Mucosa of rectum (tissue), 2 donors: ENCODE data around the gene FNIP2.
A peak's percentile ranks its signal among the peaks of the same experiment; 100 is the strongest.

Experiments
- H3K27ac ChIP-seq, 2 donors: one replicate each; pipeline ENCODE4 v1.7.0; 2013; ENCODE audit warnings: inconsistent platforms in 2 of 2, low read depth in 2 of 2, low read length in 2 of 2
- H3K27me3 ChIP-seq, 2 donors: one replicate each; pipeline ENCODE4 v1.7.0; 2013; ENCODE audit warnings: low read length in 2 of 2; ENCODE audit not compliant: control insufficient read depth in 2 of 2, insufficient read depth in 2 of 2
- H3K36me3 ChIP-seq, 2 donors: one replicate each; pipeline ENCODE4 v1.7.0; 2013; ENCODE audit warnings: low read length in 2 of 2; ENCODE audit not compliant: control insufficient read depth in 2 of 2, insufficient read depth in 2 of 2
- H3K4me1 ChIP-seq, 2 donors: one replicate each; pipeline ENCODE4 v1.7.0; 2013; ENCODE audit warnings: low read length in 2 of 2, mild to moderate bottlenecking in 1 of 2; ENCODE audit not compliant: control insufficient read depth in 2 of 2, insufficient read depth in 2 of 2
- H3K4me3 ChIP-seq, 2 donors: one replicate each; pipeline ENCODE4 v1.7.0; 2013; ENCODE audit warnings: low read length in 2 of 2
- H3K9ac ChIP-seq, 2 donors: one replicate each; pipeline ENCODE4 v1.7.0; 2013; ENCODE audit warnings: low read length in 2 of 2, low read depth in 1 of 2, mild to moderate bottlenecking in 1 of 2
- H3K9me3 ChIP-seq, 2 donors: one replicate each; pipeline ENCODE4 v1.7.0; 2013; ENCODE audit warnings: low read length in 2 of 2; ENCODE audit not compliant: control insufficient read depth in 2 of 2
- donor health status: healthy.
- donor health status: Normal muscosa, but diverticular disease.

The FNIP2 gene

DNA sequence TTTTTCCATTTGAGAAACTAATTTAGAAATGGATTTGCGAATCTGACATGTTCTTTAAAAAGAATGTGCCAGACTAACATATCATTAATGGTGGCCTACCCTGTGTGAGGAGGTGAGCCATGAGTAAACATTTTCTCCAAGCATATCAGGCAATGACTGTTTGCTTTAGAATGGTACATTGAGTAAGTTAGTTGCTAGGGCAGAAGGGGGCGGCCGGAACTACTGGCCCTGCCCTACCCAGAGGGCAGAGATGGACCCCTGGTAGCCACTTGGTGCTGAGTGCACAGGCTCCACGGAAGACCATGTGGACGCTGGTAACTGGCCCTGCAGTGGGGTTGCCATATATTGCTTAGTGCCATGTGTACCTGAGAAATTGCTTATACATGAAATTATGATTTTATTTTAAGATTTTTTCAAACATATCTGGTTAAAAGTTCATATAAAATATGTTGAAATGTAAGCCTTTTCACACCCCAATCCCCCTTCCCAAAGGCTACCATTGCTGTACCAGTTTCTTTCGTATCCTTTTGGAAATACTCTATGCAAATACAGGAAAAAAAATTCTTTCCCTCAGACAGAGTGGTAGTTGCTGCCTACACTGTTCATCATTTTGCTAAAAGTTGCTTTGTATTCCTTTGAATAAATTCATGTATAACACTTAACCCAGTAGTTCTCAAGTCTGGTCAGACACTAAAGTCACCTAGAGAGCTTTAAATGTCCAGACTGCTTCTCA lies 8.8 kb downstream of the FNIP2 start:
- H3K27ac ChIP-seq: peak overlapping the region; percentile 57 to 67
- H3K36me3 ChIP-seq: no peaks in the 10 kb centered on the region
- no peaks in the 10 kb centered on the region for H3K27me3 ChIP-seq
- no peak overlapping the region for H3K9ac ChIP-seq
- peak overlapping the region in 1 of 2 donors; percentile 5 for H3K4me3 ChIP-seq
- H3K9me3 ChIP-seq: no peaks in the 10 kb centered on the region
- H3K4me1 ChIP-seq: peaks cover 33 to 55% of the 10 kb centered on the region in 2 donors

DNA sequence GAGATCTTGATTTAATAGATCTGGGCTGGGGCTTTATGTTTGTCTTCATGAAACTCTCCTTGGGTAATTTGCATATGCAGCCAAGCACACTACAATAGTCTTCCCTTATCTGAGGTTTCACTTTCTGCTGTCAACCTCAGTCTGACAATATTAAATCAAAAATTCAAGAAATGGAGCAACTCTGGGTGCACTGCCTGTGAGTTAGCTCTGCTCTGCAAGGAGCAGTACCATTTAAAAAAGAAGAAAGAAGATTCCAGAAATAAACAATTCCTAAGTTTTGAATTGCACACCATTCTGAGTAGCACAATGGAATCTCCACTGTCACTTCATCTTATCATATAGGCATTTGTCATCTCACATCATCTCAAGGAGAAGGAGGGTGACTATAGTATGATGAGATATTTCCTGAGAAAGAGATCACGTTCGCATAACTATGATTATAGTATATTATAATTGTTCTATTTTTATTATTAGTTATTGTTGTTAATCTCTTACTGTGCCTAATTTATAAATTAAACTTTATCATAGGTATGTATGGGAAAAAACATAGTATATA lies 9.4 kb downstream of the FNIP2 start:
- Histone ChIP-seq H3K4me3 (peak overlapping the region; percentile 27 to 49), H3K27ac (peak overlapping the region; percentile 57 to 67), H3K27me3 (no peaks in the 10 kb centered on the region), H3K36me3 (no peaks in the 10 kb centered on the region), H3K4me1 (peaks cover 36 to 55% of the 10 kb centered on the region in 2 donors), H3K9me3 (no peaks in the 10 kb centered on the region), H3K9ac (no peak overlapping the region)

GRCh38 chr4:158778712-158779111 lies 9.9 kb downstream of the FNIP2 start:
- Histone ChIP-seq H3K9ac (no peak overlapping the region), H3K27ac (peak overlapping the region; percentile 13 to 45), H3K36me3 (no peaks in the 10 kb centered on the region), H3K9me3 (no peaks in the 10 kb centered on the region), H3K4me3 (peak overlapping the region; percentile 27 to 49), H3K4me1 (peaks cover 41 to 59% of the 10 kb centered on the region in 2 donors), H3K27me3 (no peaks in the 10 kb centered on the region)

DNA sequence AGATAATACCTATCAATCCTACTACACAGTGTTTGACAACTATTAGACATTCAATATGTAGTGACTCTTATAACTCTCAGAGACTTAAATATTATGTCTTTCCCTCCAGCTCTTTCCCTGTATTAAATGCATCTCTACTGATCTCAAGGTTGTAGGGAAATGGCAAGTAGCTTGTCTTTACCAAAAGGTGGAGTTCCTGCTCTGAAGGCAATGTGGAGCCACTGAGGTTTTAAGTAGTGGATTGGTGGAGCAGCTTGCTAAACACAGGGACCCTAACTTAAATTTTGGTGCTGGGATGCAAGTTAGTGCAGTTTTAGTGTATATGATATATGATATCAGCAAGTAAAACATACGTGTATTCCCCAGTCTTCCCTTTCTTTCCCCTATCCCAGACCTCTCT lies 13.1 kb downstream of the FNIP2 start:
- H3K9me3 ChIP-seq: no peaks in the 10 kb centered on the region
- H3K36me3 ChIP-seq: no peaks in the 10 kb centered on the region
- no peaks in the 10 kb centered on the region for H3K27me3 ChIP-seq
- peaks cover 34 to 67% of the 10 kb centered on the region in 2 donors for H3K4me1 ChIP-seq
- H3K9ac ChIP-seq: no peak overlapping the region
- no peak overlapping the region for H3K4me3 ChIP-seq
- H3K27ac ChIP-seq: peak overlapping the region; percentile 64 to 74

- H3K36me3 ChIP-seq: no peaks in the 10 kb centered on the region
- no peak overlapping the region for H3K9ac ChIP-seq
- H3K9me3 ChIP-seq: no peaks in the 10 kb centered on the region
- peak overlapping the region; percentile 64 to 76 for H3K27ac ChIP-seq
- peaks cover 35 to 63% of the 10 kb centered on the region in 2 donors for H3K4me1 ChIP-seq
- H3K4me3 ChIP-seq: peak overlapping the region; percentile 37 to 49
- no peaks in the 10 kb centered on the region for H3K27me3 ChIP-seq
These were observed 13.9 kb downstream of the FNIP2 start for GRCh38 chr4:158782551-158783360.

DNA sequence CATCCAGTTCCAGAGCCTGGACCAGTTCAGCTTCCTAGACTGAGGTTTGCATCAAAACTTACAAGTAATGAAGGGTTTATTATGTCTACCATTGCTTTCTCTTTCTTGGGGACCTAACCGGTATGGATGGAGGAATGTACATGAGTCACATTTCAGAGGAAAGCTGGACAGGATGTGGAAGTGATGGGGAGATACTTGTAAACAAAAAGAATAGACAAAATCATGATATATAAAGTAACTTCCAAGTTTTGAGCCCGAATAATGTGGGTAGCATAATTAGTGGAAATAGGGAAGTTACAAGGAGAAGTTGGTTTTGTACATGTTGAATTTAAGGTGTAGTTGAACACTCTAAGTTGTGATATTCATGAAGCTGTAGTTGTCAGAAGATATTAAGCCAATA lies 15.0 kb downstream of the FNIP2 start:
- Histone ChIP-seq H3K4me3 (peak overlapping the region in 1 of 2 donors; percentile 2), H3K27me3 (no peaks in the 10 kb centered on the region), H3K4me1 (peaks cover 26 to 60% of the 10 kb centered on the region in 2 donors), H3K9ac (no peak overlapping the region), H3K27ac (peak overlapping the region; percentile 64 to 76), H3K36me3 (no peaks in the 10 kb centered on the region), H3K9me3 (no peaks in the 10 kb centered on the region)

DNA sequence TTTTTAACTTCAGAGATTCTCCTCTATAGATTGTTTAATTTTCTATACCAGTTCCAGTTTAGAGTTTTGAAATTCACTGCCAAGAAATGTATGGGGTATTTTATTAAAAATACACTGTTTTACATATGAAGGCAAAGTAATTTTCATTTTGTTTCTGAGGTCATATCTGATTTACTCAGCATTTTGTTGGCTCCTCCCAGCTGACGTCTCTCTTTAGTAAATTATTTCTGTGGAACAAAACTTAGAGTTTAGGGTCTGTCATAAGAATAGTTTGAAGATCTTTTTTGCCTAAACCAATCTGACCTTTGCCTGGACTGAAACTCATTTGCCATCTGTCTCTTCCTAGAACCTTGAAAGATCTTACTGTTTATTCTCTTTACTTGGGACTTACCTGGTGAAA lies 16.9 kb downstream of the FNIP2 start:
- Histone ChIP-seq H3K4me3 (no peak overlapping the region), H3K4me1 (peaks cover 21 to 56% of the 10 kb centered on the region in 2 donors), H3K27me3 (no peaks in the 10 kb centered on the region), H3K27ac (peak overlapping the region; percentile 39 to 58), H3K36me3 (no peaks in the 10 kb centered on the region), H3K9me3 (no peaks in the 10 kb centered on the region), H3K9ac (peak overlapping the region in 1 of 2 donors; percentile 22)

DNA sequence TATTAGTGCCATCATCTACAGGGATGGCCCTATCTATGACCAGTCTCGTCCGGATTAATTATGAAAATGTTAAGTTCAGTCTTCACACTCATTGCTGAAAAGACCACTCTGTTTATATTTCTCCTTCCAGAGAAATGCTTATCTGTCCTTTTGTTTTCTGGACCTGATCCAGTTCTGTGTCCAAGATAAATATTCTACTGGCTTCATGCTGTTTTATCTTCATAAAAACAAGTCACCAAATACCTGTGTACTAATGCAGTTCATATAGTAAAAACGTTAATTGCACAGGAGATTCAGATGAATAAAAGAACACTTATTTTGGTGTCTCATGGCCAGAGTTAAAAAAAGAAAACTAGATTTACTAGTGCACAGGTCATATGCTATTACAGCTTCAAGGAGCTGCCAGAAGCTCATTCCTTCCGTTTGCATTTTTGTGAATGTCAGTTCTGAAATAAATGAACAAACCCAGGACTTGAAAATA lies 17.3 kb downstream of the FNIP2 start:
- no peaks in the 10 kb centered on the region for H3K9me3 ChIP-seq
- no peaks in the 10 kb centered on the region for H3K27me3 ChIP-seq
- no peaks in the 10 kb centered on the region for H3K36me3 ChIP-seq
- no peak overlapping the region for H3K4me3 ChIP-seq
- peak overlapping the region in 1 of 2 donors; percentile 22 for H3K9ac ChIP-seq
- peak overlapping the region; percentile 39 to 58 for H3K27ac ChIP-seq
- H3K4me1 ChIP-seq: peaks cover 21 to 56% of the 10 kb centered on the region in 2 donors

DNA sequence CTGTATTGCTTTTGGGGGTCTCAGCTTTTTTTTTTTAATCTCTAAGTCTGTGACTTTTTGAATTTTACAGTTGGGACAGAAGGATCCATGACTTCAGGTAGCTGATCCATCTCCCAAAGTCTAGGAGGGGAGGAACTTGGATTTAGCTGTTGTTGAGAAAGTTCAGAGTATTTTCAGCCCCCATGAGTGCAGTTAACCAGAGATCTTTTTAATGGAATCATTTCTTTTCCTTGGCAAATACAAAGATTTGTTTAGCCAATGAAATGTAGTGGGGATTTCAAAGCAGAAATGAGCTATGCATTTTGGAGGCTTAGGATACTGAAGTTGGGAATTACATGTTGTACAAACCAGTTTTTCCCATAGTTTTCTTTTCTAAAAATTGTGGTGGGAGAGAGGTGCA lies 18.1 kb downstream of the FNIP2 start:
- Histone ChIP-seq H3K4me3 (no peak overlapping the region), H3K9me3 (no peaks in the 10 kb centered on the region), H3K4me1 (peaks cover 16 to 52% of the 10 kb centered on the region in 2 donors), H3K27me3 (no peaks in the 10 kb centered on the region), H3K36me3 (no peaks in the 10 kb centered on the region), H3K27ac (peak overlapping the region; percentile 27 to 39), H3K9ac (no peak overlapping the region)
